HG03521 (cell line): ENCODE measurements around the gene SPIRE2.
"Not testable (repeated sequence)": the region's sequence is repeated elsewhere in the genome, so short reads cannot be mapped to it uniquely, and the experiment has no call there.

Experiments
- ATAC-seq: cut with Tn5 transposase; IDR thresholded peaks from one replicate; pipeline ENCODE4 v1.9.1; 2021; ENCODE audit warnings: mild to moderate bottlenecking, moderate library complexity; ENCODE audit not compliant: unreplicated experiment

The SPIRE2 gene

DNA sequence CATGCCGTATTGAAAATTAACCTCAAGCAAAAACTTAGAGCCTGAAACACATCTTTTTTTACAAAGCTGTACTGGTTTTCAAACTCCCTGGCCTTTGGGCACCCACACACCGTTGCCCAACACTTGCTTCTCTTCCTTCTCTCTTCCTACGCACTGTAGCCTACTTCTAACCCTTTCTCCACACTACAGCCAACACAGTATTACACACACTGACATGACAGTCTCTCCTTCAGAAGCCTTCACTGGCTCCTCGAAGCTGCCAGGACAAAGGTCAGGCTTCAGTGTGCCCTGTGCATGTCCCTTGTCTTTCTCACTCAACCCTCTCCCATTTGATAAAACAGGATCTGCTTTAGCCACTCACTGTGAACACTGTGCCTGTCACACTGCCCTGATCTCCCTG, 19.8 kb upstream of the SPIRE2 start:
- no peak for ATAC-seq

DNA sequence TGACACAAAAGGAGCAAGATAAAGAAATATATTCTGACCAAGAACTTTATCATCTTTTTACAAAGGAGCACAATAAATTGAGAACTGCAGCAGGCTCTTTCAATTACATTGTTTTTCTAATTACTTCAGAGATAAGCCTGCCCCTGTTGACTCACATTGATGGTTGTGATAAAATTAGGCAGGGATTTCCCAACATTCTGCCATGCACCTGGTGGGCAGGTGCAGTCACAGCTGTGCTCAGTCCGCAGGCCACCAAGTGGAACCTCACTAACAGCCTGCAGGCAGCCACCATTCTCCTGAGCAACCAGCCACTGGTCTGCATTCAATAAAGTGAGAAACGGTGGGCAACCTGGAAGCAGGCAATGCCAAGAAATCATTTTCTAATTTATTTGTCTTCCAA, 17.0 kb upstream of the SPIRE2 start:
- ATAC-seq, result no peak

DNA sequence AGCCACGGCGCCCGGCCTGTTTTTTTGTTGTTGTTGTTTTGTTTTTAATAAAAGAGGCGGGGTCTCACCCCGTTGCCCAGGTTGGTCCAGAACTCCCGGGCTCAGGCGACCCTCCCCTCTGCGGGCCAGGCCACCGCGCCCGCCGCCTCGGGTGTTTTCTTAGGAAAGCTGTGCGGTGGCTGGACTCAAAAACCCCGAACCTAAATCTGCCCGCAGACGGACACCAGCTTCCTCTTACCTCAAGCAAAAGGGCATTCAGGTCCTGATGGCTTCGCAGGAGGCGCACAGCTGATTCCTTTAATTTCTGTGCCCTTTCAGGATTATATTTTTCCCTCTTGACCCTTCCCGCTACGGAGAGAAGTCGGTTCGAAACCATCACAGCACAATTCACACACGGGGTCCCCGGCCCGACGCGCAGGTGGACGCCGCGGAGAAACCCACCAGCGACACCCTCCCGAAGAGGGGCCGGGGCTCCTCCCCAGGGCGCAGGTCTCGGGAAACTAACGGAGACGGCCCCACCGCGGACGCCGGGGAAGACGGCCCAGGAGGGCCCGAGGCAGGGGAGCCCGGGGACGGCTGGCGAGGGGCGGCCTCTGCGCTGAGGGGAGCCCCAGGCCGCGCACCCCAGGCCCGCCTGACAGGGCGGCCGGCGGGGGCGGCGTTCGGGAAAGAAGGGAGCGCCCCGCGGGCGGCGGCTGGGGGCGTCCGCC, 12.5 kb upstream of the SPIRE2 start:
- peak; percentile 24 for ATAC-seq

DNA sequence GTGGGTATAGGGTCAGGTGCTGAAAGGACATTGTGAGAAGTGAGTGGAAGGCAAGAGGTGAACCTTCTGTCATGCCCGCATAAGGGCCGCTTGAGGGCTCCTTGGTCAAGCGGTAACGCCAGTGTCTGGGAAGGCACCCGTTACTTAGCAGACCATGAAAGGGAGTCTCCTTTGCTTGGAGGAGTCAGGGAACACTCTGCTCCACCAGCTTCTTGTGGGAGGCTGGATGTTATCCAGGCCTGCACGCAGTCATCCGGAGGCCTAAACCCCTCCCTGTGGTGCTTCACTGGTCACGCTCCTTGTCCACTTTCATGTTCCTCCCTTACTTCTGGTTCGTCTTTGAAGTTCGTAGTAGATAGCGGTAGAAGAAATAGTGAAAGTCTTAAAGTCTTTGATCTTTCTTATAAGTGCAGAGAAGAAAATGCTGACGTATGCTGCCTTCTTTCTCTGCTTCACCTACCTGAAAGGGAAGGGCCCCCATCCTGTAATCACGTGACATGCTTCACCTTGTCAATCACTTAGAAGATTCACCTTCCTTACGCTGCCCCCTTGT, 9.3 kb upstream of the SPIRE2 start:
- not testable (repeated sequence) for ATAC-seq

DNA sequence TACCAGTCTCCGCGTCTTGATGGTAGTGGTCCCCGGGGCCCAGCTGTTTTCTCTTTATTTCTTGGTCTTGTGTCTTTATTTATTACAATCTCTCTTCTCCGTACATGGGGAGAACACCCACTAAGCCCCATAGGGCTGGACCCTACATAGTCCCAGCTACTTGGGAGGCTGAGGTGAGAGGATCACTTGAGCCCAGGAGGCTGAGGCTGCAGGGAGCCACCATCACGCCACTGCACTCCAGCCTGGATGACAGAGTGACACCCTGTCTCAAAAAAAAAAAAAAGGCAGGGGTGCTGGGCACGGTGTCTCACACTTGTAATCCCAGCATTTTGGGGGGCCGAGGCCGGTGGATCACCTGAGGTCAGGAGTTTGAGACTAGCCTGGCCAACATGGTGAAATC, 8.8 kb upstream of the SPIRE2 start:
- not testable (repeated sequence) for ATAC-seq

DNA sequence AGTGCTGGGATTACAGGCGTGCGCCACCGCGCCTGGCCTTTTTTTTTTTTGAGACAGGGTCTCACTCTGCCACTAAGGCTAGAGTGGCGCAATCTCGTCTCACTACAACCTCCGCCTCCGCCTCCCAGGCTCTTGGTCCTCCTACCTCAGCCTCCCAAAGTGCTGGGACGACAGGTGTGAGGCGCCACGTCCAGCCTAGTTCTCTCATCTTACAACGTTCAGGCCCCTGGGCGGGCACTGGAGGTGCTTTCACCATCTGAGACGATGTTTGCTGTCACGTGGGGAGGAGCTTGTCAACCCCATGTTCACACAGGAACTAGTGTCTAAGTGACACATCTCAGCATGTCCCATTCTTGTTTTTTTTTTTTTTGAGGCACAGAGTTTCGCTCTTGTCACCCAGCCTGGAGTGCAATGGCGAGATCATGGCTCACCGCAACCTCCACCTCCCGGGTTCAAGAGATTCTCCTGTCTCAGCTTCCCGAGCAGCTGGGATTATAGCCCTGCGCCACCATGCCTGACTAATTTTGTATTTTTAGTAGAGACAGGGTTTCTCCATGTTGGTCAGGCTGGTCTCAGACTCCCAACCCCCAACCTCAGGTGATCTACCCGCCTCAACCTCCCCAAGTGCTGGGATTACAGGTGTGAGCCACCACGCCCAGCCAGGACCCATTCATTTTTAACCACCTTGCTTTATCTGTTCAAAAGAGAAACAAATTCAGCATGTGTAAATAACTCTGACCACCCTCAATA, 6.7 kb upstream of the SPIRE2 start:
- ATAC-seq, result no peak

DNA sequence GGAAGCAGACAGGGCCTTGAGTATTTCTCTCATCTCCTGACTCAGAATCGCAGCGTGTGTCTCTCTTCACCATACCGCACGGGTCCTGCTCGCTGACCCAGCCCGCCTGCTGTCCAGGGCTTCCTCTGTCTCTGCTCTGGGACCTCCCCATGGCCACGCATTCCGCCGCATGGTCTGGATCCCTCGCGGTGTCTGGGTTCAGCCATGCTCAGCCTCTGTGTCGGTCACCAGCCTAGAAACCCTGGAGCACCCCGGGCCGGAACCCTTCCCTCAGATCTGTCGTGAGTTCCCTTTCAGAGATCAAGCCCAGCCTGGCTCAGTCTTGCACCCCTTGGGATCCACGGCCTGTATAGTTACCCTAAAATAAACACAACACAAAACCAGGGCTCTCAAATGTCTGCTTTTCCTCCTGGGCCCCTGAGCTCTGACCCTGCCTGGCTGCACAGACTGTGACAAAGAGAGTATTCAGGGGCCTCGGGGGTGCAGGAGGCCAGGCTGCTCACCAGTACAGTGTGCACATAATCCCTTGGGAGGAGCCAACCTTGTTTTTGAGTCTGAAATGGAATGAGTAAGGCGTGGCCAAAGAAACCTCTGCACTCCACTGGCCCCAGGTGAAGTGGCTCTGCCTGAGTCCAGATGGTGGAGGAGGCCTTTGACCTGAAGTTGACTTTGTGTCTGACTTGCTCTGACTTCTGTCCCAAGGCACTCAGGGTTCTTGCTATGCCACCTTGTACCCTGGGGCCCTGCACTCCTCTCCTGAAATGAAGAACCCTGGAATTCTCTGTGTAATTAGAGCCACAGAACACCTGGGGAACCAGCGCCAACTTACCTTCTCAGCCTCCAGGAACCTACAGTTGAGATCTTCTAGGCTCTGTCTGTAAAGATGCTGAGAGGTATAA, 5.8 kb upstream of the SPIRE2 start:
- ATAC-seq, result no peak

DNA sequence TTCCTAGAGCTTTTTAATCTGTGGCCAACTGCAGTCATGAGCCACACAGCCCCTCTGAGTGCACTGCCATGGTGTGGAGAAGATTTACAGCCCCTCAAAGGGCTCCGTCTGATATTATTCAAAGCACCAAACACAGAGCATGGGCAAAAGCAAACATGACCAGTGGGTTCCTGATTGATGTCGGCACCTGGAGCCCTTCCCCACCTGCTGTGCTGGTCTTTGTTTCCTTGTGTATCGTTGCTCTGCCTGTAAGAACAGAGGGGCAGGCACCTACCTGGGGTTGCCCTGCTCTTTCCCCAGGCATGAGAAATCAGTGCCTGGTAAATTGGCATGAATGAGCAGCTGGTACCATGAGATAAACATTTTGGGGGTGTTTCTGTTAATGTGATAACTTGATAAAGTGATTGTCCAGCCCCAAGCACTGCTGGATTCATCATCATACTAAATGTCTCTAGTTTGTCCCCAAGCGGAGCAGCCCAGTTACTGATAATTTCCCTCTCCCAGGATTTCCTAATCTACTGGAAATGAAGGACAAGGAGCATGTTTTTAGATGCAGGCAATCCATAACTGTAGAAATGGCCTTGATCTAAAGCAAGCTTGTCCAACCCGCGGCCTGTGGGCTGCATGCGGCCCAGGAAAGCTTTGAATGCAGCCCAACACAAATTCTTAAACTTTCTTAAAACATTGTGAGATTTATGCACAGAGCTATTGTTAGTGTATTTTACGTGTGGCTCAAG, 5.0 kb upstream of the SPIRE2 start:
- no peak for ATAC-seq

DNA sequence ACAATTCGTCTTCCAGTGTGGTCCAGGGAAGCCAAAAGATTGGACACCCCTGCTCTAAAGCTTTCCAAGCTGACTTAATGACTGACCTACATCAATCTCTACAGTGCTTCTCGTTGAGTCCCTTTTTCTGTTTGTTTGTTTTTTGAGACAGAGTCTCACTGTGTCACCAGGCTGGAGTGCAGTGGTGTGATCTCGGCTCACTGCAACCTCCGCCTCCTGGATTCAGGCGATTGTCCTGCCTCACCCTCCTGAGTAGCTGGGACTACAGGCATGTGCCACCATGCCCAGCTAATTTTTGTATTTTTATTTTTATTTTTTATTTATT, 4.5 kb upstream of the SPIRE2 start:
- ATAC-seq, result not testable (repeated sequence)

DNA sequence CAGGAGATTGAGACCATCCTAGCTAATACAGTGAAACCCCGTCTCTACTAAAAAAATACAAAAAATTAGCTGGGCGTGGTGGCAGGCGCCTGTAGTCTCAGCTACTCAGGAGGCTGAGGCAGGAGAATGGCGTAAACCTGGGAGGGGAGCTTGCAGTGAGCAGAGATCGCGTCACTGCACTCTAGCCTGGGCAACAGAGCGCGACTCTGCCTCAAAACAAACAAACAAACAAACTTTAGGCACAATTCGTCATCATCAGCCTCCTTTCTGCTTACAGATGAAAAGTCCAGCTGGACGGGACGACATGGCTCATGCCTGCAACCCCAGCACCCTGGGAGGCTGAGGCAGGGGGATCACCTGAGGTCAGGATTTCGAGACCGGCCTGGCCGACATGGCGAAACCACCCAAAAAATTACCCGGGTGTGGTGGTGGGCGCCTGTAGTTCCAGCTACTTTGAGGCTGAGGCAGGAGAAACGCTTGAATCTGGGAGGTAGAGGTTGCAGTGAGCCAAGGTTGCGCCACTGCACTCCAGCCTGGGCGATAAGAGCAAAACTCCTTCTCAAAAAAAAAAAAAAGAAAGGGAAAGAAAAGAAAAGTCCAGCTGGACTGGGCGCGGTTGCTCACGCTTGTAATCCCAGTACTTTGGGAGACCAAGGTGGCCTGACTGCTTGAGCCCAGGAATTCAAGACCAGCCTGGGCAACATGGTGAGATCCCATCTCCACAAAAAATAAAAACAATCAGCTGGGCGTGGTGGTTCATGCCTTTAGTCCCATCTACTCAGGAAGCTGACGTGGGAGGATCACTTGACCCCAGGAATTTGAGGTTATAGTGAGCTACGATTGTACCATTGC, 1.5 kb upstream of the SPIRE2 start:
- ATAC-seq, result no peak

DNA sequence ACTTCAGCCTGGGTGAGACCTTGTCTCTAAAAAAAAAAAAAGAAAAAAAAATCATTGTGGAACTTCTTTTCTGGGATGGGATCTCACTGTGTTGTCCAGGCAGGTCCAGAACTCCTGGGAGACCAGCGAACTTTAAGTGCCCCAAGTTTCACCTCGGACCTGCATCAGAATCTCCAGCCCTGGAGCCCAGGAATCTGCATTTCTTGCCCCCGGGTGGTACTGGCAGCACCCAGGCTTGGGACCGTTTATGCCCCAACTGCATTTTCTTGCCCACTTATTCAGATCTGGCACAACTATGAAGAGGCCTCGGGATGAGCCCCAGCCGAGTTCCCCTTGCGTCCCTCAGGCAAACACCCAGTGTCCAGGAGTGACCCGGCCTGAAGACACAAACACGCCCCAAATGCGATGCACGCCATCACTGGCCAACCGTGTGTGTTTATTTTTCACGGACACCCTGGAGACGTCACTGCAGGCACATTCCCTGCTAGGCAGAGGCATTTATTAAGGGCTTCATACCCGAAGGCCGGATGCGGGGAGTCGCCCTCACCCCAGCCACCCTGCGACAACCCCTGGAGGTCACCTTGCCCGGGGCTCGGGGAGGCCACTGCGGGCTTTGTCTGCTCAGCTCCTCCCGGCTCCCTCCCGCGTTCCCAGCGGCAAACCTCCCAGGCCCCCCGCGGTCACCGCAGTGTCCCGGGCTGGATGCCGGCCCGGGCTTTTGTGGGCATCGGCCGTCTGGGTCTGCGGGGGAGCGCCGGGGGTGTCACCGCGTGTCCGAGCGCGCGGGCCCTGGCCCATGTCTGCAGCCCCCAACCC, 684 bp upstream of the SPIRE2 start:
- ATAC-seq, result no peak

DNA sequence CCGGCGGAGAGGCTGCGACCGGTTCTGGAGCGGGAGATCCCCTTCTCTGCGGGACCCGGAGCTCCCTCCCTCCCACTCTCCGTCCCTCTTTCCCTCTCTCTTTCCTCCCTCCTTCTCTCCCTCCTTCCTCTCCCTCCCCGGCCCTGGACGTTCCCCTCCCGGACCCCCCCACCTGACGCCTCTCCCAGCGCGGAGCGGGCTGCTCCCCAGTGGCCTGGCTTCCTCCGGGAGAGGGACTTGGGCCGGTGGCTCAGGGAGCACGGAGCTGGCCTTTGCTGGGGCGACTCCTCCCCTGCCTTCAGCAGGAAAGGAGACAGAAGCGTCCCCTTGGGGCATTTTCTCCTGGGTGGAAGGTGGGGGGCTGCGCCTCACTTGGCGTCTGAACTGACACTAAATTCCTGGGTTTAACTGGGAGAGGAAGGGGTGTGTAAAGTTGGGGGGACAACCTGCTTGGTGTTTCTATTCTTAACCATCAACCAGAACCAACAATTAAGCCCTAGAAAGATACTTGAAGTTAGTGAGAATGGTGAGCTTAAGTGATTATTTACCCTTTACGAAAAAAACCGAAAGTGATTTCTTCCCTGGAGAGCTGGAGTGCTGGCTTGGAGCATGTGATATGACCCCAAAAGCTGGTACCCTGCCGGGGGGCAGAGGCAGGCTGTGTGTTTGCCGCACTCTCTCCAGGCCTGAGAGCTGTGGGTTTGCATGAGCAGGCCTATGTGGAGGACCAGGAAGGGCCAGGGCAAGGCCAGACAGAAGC, 775 bp downstream of the SPIRE2 start:
- no peak for ATAC-seq

DNA sequence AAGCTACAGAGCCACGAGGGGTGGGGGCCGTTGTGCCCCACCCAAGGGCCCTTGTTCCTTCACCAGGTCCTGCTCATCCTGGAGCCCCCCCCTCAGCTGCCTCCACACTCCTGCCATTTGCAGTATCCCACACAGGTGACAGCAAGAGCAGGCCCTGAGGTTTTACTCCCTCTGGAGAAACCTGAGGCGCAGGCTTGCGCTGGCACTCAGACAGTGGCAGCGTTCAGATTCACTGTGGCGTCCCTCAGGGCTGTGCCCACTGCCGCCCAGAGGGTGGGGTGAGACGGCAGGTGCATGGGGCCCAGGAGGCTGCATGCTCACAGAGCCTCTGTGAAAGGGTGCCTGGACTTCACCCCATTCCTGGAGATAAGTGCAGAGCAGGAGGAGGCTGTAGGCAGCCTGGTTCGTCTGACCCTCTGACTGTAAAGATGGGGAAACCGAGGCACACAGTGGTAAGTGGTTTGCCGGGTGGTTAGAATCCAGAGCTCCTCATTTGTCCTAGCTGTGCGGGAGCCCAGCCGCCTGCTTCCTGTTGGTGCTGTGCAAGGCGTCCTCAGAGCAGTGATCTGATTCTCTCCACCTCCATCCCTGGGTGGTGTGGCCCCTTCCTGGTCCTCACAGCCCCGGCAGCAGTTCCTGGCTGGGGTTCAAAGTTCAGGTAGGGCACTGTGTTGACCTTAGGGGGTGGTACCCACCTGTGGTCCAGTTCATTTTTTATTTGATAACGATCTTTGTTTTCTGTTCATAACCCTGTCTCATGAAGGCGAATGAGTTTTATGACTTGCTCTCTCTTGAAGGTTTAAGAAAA, 1.6 kb downstream of the SPIRE2 start:
- ATAC-seq, result no peak

DNA sequence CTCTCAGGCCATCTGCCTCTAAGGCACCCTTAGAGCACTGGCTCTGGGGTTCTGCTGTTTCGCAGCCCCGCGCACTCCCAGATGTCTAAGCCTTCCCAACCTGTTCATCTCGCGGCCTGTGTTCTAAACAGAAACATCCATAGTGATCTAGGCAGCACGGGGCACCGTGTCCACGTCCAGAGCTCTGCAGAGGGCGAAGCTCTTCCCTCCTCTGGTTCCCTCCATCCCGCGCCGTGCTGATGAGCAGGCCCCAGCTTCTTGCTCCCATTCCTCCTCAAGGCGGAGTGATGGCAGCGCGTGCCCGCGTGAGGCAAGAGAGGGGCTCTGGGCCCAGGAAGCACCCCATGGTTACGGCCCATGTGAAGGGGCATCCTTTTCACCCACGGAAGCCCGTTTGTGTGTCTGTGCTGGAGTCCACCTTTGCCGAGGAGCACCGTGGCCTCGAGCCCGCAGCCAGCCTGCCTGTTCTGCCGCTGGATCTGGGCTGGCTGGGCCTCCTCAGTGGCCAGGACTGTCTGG, 3.6 kb downstream of the SPIRE2 start:
- no peak for ATAC-seq

DNA sequence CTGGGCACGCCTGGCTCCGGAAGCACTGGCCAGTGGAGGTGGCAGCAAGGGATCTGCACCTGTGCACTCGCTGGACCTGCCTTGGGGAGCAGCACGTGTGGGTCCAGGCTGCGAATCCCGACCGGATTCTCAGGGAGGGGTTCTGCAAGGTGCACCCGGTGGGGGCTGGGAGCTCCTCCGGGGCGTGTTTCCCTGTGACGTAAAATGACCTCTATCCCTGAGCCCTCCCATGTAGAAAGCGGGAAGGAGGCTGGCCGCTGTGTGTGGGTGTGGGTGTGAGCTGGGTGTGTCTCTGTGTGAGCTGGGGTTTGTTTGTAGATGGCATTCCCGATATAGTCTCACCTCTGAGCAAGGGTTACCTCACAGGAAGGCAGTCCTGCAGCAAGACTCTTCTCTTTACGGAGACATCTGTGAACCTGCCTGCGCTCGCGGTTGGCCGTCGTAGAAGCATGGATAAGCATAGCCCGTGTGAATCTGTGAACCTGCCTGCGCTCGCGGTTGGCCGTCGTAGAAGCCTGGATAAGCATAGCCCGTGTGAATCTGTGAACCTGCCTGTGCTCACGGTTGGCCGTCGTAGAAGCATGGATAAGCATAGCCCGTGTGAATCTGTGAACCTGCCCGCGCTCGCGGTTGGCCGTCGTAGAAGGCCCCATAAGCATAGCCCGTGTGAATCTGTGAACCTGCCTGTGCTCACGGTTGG, 5.5 kb downstream of the SPIRE2 start:
- not testable (repeated sequence) for ATAC-seq

DNA sequence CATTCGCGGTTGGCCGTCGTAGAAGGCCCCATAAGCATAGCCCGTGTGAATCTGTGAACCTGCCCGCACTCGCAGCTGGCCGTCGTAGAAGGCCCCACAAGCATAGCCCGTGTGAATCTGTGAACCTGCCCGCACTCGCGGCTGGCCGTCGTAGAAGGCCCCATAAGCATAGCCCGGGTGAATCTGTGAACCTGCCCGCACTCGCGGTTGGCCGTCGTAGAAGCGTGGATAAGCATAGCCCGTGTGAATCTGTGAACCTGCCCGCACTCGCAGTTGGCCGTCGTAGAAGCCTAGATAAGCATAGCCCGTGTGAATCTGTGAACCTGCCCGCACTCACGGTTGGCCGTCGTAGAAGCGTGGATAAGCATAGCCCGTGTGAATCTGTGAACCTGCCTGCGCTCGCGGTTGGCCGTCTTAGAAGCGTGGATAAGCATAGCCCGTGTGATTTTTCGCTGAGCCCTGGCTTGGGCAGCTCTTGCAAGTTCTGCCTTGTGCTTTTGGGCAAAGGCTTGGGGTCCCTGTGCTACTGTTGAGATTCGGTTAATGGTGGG, 6.6 kb downstream of the SPIRE2 start:
- ATAC-seq, result not testable (repeated sequence)
